A673 (cell line): ENCODE data around the gene CCDC102B. TPM values are rescaled to one million over a fixed set of nuclear protein-coding genes. Genes with fewer than 3 reads are reported as not detected.

Experiments
- BruUV-seq: library from RNA; stranded (reverse); fragments of 400-500 nt; replicated peaks from 2 replicates; lab custom pipeline; 2021; lab: Mats Ljungman, UMichigan
- CTCF ChIA-PET: fragments of 300-600 bp; sonication (Branson Sonifier 250); formaldehyde crosslinking; loops from one replicate; lab custom pipeline; 2022; ENCODE audit warnings: antibody characterized with exemption; lab: Charles Lee
- POLR2A ChIA-PET: fragments of 300-600 bp; sonication (Branson Sonifier 250); formaldehyde crosslinking; loops from one replicate; lab custom pipeline; 2022; ENCODE audit warnings: antibody characterized with exemption; ENCODE audit not compliant: low non-redundant PET; lab: Charles Lee
- DNase-seq: peaks from one replicate; pipeline ENCODE4 v3.0.0-alpha.2; 2015; ENCODE audit warnings: low spot score
- H3K27ac ChIP-seq: fragments of 200-600 bp; sonication (generic); 2 replicates; pipeline ENCODE4 v1.5.1; 2016; ENCODE audit warnings: mixed run types, low read depth, mild to moderate bottlenecking, mixed read lengths, antibody characterized with exemption, low read length; ENCODE audit not compliant: poor library complexity, severe bottlenecking
- H3K27me3 ChIP-seq: fragments of 200-600 bp; sonication (generic); replicated peaks from 2 replicates; pipeline ENCODE4 v1.6.1; 2017; ENCODE audit warnings: mixed run types, low read depth, mild to moderate bottlenecking, mixed read lengths, antibody characterized with exemption, low read length; ENCODE audit not compliant: insufficient read depth, poor library complexity
- H3K36me3 ChIP-seq: fragments of 200-600 bp; sonication (generic); 2 replicates; pipeline ENCODE4 v1.6.1; 2016; ENCODE audit warnings: mixed run types, mild to moderate bottlenecking, mixed read lengths, antibody characterized with exemption, low read length; ENCODE audit not compliant: insufficient read depth, poor library complexity, severe bottlenecking
- H3K4me1 ChIP-seq: fragments of 200-600 bp; sonication (generic); 2 replicates; pipeline ENCODE4 v1.6.1; 2017; ENCODE audit warnings: mixed run types, mild to moderate bottlenecking, mixed read lengths, antibody characterized with exemption, low read length; ENCODE audit not compliant: insufficient read depth, poor library complexity, severe bottlenecking
- H3K4me3 ChIP-seq: fragments of 200-600 bp; sonication (generic); 2 replicates; pipeline ENCODE4 v1.5.1; 2016; ENCODE audit warnings: low read depth, mixed run types, mild to moderate bottlenecking, mixed read lengths, low read length; ENCODE audit not compliant: poor library complexity, severe bottlenecking
- H3K9me3 ChIP-seq: fragments of 200-600 bp; sonication (generic); 2 replicates; pipeline ENCODE4 v1.6.1; 2016; ENCODE audit warnings: mixed run types, low read depth, mild to moderate bottlenecking, mixed read lengths, antibody characterized with exemption, low read length; ENCODE audit not compliant: poor library complexity, severe bottlenecking
- EZH2 ChIP-seq: fragments of 200-600 bp; sonication (generic); IDR thresholded peaks from 2 replicates; pipeline ENCODE4 v1.6.1; 2017; ENCODE audit warnings: borderline replicate concordance, low read depth, mild to moderate bottlenecking, mixed read lengths, antibody characterized with exemption, low read length; ENCODE audit not compliant: poor library complexity, severe bottlenecking
- intact Hi-C: fragments of 100-400 bp; cut with micrococcal nuclease; formaldehyde crosslinking; loops from one replicate; pipeline ENCODE4 v1.10.0; 2022; ENCODE audit not compliant: unreplicated experiment
- total RNA-seq: library from RNA; stranded (reverse); gene quantifications from 2 replicates; pipeline ENCODE4 v1.2.3, GENCODE V29; 2021
- TF ChIP-seq, protein P1 (sequence below): fragments of 300-800, 200-600 bp; sonication (generic); conservative IDR thresholded peaks from 2 replicates; pipeline ENCODE4 v1.5.1; 2017; ENCODE audit warnings: low read depth, mild to moderate bottlenecking, antibody characterized with exemption, low read length, moderate library complexity, mixed read lengths

Gene CCDC102B
- total RNA-seq, 1 experiment from 2014 or later: 12.5 TPM

DNA sequence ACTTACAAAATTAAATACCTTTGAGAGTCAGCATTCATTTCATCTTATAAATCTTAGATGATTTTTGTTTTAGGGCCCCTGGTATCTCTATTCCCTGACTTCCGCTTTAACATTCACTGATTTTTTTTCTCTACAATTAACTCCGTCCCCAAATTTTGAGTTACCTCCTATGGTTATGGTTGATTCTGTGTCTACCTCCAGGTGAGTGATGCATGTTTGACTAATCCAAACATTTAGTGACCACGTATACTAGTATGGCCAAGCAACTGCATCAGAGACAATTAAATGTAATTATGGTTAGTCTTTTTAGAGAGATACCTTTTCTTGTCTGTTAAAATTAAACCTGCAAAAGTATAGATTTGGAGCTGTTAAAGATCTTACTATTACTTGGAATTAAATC lies 120.3 kb downstream of the CCDC102B start:
- Histone ChIP-seq H3K27ac (no peak overlapping the region), H3K4me3 (no peak overlapping the region), H3K36me3 (no peaks in the 10 kb centered on the region), H3K9me3 (no peaks in the 10 kb centered on the region), H3K4me1 (peaks cover 7% of the 10 kb centered on the region), H3K27me3 (no peaks in the 10 kb centered on the region)
- no TSS peak for BruUV-seq
- DNase-seq: no peak
- POLR2A ChIA-PET: no interaction called here
- CTCF ChIA-PET: no interaction called here
- TF ChIP-seq, protein P1, sequence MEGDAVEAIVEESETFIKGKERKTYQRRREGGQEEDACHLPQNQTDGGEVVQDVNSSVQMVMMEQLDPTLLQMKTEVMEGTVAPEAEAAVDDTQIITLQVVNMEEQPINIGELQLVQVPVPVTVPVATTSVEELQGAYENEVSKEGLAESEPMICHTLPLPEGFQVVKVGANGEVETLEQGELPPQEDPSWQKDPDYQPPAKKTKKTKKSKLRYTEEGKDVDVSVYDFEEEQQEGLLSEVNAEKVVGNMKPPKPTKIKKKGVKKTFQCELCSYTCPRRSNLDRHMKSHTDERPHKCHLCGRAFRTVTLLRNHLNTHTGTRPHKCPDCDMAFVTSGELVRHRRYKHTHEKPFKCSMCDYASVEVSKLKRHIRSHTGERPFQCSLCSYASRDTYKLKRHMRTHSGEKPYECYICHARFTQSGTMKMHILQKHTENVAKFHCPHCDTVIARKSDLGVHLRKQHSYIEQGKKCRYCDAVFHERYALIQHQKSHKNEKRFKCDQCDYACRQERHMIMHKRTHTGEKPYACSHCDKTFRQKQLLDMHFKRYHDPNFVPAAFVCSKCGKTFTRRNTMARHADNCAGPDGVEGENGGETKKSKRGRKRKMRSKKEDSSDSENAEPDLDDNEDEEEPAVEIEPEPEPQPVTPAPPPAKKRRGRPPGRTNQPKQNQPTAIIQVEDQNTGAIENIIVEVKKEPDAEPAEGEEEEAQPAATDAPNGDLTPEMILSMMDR: no peak
- TF ChIP-seq EZH2: no peak
- intact Hi-C loops: no loop called here

DNA sequence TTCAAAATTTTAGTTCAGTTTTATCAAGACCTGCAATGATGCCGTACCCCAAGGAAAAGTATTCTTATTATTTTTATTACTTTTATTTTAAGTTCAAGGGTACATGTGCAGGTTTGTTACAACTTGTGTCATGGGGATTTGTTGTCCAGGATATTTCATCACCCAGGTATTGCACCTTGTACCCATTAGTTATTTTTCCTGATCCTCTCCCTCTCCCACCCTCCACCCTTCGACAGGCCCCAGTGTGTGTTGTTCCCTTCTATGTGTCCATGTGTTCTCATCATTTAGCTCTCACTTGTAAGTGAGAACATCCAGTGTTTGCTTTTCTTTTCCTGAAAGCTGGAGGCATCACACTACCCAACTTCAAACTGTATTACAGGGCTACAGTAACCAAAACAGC lies 122.0 kb downstream of the CCDC102B start:
- no TSS peak for BruUV-seq
- no peaks in the 10 kb centered on the region for H3K36me3 ChIP-seq
- ChIA-PET POLR2A (no interaction called here), CTCF (no interaction called here)
- H3K4me1 ChIP-seq: no peaks in the 10 kb centered on the region
- no peak overlapping the region for H3K4me3 ChIP-seq
- intact Hi-C loops: loop anchor here (10.0 kb wide), 1 partner anchor 565 kb away; no protein-coding TSS in a partner anchor
- no peak for TF ChIP-seq EZH2
- TF ChIP-seq, protein P1: no peak
- DNase-seq: no peak
- H3K27ac ChIP-seq: no peak overlapping the region
- H3K9me3 ChIP-seq: no peaks in the 10 kb centered on the region
- H3K27me3 ChIP-seq: no peaks in the 10 kb centered on the region

DNA sequence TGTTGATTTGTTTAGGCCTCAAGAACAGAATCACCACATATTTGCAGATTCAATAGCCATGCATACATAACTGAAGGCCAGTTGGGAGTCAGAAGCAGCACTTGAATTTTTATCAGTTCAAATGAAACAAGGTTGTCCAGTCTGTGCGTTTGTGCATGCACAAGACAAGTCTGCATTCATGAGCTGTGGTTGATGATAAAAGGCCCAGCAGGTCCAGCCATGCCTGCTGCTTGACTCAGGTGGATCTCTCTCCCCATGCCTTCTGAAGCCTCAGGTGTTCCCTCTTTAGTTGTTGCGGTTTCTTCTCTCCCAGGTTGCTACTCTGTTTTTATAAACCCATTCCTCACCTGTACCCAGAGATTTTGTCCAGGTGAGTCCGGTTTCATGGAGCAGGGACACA lies 124.5 kb downstream of the CCDC102B start:
- TF ChIP-seq, protein P1: no peak
- no peak for TF ChIP-seq EZH2
- intact Hi-C loops: loop anchor here (10.0 kb wide), 1 partner anchor 562 kb away; no protein-coding TSS in a partner anchor
- DNase-seq: no peak
- H3K27me3 ChIP-seq: no peaks in the 10 kb centered on the region
- no peak overlapping the region for H3K27ac ChIP-seq
- no peaks in the 10 kb centered on the region for H3K36me3 ChIP-seq
- BruUV-seq: no TSS peak
- H3K9me3 ChIP-seq: no peaks in the 10 kb centered on the region
- peaks cover 5% of the 10 kb centered on the region for H3K4me1 ChIP-seq
- ChIA-PET CTCF (no interaction called here), POLR2A (no interaction called here)
- H3K4me3 ChIP-seq: no peak overlapping the region
